ENCODE measurements around the gene ARIH2.
A peak's percentile ranks its signal among the peaks of the same experiment; 100 is the strongest.
"Not testable (repeated sequence)": the region's sequence is repeated elsewhere in the genome, so short reads cannot be mapped to it uniquely, and the experiment has no call there.

Gene ARIH2

DNA sequence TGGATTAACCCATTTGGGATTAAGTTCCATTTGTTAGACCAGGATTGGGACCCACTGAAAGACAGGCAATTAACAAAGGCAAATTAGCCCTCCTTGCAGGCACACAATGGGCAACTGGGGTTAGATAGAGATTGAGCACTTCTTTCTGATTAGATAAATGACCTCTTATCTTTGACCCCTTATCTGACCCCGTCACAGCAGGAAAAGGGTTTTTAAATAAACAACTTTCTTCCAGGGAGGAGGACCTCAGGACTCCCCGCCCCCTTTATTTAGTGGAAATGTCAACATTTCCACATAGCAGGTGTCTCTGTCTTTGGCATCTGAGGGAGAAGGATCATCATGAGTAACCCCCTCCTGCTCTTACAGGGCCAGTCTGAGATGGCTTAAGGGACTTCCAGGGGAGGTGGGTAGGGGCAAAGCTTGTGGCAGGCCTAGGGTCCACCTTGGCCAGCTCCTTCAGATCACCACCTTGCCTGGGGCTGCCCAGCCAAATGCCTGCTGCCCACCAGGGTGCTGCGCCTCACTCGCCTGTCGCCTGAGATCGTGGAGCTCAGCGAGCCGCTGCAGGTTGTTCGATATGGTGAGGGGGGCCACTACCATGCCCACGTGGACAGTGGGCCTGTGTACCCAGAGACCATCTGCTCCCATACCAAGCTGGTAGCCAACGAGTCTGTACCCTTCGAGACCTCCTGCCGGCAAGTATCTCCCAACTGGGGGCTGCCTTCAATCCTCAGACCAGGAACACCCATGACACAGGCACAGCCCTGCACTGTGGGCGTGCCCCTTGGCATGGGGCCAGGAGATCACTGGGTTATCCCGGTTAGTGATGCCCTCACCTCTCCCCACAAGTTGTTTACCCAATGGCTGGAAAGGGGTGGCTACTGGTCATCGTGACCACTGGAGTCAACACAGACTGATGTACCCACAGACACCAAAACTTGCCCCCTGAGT, 86.0 kb downstream of the ARIH2 start:
- DNase-seq: no peak

DNA sequence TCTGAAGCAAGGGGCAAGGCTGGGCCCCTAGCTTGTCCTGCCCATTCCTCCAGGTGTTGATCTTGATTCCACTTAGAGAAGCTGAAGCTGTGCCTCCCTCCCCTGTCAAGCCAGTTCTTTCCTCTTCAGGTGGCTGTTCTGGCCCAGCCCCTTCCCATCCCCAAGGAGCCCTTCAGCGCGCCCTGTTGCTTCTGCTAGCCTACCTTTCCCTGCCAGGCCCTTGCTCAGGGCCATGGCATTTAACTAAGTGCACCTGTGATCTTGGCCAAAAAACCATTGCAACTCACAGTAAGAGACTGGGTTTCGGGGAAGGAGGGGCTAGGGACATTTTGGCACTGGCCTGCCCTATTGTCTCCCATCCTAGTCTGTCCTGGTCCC, 86.7 kb downstream of the ARIH2 start:
- DNase-seq: no peak

DNA sequence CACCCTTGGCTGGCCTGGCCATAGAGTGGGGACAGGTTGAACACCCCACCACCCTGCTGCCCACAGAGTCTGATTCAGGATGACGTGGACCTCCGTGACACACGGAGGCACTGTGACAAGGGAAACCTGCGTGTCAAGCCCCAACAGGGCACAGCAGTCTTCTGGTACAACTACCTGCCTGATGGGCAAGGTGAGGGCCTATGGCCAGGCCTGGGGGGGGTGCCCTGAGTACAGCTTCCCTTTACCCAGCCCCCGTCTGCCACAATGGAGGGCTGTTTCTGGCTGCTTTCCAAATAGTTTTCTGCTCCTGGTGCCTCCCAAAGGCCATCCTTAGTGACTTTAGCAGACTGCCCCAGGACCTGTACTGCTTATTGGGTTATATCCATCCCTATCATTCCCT, 87.4 kb downstream of the ARIH2 start:
- DNase-seq: no peak

DNA sequence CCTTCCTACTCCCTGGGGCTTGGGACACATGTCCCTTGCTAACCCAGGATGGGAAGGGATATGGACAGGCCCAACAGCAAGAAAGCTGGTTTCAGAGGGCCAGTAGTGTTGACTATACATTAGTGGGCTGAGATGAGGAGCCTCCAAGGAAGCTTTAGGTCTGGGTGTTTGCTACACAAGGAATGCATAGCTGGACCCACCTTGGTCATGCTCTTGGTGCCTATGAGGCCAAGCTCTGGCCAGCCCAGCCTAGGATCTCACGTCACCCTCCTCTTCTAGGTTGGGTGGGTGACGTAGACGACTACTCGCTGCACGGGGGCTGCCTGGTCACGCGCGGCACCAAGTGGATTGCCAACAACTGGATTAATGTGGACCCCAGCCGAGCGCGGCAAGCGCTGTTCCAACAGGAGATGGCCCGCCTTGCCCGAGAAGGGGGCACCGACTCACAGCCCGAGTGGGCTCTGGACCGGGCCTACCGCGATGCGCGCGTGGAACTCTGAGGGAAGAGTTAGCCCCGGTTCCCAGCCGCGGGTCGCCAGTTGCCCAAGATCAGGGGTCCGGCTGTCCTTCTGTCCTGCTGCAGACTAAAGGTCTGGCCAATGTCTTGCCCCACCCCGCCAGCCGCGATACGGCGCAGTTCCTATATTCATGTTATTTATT, 87.9 kb downstream of the ARIH2 start:
- DNase-seq: no peak

DNA sequence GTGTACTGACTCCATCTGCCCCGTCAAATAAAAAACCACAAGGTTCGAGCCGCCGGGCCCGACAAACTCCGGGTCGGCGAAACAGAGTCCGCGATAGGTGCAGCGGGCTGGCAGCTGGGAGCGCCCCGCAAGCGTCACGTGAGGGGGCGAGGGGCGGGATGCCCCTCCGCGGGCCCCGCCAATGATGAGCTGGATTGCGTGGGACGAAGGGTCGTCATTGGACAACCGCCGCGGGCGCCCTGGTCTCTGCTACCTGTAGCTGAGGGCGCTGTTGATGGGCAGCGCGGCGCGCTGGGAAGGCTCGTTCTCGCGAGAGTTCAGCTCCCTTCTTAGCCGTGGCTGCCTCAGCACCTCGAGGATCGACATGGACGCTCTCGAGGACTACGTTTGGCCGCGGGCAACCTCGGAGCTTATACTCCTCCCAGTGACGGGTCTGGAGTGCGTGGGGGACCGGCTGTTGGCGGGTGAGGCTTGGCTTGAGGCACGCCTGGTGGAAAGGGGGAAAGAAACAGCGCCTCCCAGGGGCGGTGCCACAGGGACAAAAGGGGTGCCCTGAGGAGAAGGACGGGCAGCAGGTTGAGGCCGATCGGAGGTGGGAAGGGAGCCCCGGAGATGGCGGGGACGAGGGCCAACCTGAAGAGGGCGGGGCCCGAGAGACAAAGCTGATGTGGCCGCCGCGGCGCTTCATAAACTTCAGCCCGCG, 88.6 kb downstream of the ARIH2 start, which contains the start of gene WDR6:
Gene WDR6, plus strand, starts transcription at position 324 of the 703 bp plus-strand sequence. Its CDS starts 41 bp downstream, at position 365.
- peak; percentile 97 for DNase-seq

DNA sequence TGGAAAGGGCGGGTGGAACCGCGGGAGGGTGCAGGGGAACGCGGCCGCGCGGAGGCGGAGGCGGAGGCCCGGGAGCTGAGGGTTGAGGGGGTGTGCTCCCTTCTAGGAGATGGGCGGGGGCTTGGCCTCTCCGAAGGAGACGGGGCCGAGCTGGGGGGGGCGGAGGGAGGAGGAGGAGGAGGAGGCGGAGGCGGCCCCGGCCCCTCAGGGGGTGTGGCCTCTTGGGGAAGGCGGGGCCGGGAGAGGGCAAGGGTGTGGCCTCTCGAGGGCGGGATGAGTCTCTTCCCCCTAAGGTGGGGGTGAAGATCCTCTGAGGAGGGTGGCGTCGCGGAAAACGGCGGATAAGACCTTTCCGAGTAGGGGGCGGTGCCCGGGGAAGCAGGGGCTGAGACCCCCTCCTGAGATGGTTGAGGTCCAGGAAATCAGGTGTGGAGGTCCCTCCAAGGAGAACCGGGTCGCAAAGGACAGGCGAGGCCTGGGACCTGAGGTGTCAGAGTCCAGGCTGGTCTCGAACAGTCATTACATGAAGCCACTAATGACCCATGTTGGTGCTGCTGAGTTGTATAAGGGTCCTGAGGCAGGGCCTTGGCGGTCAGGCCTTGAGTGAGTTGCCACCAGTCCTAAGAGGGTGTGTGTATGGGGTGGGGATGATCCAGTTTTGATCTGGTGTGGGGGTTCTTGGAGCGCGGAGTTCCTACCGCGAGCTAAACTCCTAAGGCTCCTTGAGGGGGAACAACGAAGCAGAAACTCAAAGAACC, 89.3 kb downstream of the ARIH2 start:
- DNase-seq: peak; percentile 91

DNA sequence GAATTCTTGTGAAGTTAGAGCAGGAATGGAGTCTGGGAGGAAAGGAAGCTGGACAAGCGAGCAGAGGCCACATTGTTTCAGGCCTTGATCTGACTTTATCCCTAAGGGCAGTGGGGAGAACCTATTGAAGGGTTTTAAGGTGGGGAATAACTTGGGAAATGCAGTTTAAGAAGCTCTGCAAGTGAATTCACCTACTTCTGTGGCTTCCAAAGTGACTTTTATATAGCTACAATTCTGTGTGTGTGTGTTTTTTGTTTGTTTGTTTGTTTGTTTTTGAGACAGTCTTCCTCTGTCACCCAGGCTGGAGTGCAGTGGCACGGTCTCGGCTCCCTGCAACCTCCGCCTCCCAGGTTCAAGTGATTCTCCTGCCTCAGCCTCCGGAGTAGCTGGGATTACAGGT, 90.0 kb downstream of the ARIH2 start:
- DNase-seq: not testable (repeated sequence)

DNA sequence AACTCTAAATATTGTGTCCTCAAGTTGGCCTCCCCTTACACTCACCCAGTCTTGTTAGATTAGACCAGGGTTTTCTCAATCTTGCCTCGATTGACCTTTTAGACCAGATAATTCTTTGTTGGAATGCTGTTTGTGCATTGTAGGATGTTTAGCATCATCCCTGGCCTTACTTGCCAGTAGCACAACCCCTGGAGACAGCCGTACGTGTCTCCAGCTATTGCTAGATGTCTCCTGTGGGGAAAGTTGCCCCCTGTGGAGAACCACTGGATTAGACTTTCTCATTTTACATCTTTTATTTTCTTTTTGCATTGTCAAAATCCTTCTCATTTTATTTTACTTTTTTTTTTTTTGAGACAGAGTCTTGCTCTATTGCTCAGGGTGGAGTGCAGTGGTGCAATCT, 90.8 kb downstream of the ARIH2 start:
- no peak for DNase-seq

DNA sequence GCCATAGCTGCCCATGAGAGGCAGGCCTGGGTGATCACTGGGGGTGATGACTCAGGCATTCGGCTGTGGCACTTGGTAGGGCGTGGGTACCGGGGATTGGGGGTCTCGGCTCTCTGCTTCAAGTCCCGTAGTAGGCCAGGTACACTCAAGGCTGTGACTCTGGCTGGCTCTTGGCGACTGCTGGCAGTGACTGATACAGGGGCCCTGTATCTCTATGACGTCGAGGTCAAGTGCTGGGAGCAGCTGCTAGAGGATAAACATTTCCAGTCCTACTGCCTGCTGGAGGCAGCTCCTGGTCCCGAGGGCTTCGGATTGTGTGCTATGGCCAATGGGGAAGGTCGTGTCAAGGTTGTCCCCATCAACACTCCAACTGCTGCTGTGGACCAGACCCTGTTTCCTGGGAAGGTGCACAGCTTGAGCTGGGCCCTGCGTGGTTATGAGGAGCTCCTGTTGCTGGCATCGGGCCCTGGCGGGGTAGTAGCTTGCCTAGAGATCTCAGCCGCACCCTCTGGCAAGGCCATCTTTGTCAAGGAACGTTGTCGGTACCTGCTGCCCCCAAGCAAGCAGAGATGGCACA, 93.9 kb downstream of the ARIH2 start:
- DNase-seq: no peak

DNA sequence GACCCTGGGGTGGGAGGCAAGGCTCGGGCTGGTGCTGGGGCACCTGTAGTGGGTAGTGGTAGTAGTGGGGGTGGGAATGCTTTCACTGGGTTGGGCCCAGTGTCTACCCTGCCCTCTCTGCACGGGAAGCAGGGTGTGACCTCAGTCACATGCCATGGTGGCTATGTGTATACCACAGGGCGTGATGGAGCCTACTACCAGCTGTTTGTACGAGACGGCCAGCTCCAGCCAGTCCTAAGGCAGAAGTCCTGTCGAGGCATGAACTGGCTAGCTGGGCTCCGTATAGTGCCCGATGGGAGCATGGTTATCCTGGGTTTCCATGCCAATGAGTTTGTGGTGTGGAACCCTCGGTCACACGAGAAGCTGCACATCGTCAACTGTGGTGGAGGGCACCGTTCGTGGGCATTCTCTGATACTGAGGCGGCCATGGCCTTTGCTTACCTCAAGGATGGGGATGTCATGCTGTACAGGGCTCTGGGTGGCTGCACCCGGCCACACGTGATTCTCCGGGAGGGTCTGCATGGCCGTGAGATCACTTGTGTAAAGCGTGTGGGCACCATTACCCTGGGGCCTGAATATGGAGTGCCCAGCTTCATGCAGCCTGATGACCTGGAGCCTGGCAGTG, 94.6 kb downstream of the ARIH2 start:
- DNase-seq: no peak

DNA sequence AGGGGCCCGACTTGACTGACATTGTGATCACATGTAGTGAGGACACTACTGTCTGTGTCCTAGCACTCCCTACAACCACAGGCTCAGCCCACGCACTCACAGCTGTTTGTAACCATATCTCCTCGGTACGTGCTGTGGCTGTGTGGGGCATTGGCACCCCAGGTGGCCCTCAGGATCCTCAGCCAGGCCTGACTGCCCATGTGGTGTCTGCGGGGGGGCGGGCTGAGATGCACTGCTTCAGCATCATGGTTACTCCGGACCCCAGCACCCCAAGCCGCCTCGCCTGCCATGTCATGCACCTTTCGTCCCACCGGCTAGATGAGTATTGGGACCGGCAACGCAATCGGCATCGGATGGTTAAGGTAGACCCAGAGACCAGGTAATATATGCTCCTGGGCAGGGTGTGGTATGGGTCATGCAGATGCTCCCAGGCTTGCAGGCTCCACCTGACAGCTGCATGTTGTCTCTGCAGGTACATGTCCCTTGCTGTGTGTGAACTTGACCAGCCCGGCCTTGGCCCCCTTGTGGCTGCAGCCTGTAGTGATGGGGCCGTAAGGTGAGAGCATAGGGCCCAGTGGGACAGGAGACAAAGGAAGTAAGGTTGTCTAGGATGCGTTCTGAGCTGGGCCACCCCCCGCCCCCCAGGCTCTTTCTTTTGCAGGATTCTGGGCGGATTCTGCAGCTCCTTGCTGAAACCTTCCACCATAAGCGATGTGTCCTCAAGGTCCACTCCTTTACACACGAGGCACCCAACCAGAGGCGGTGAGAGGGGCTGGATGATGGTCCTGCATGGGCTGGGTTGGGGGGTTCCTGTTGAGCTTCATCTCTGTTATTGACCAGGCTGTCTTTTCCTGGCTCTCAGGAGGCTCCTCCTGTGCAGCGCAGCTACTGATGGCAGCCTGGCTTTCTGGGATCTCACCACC, 95.4 kb downstream of the ARIH2 start:
- no peak for DNase-seq

DNA sequence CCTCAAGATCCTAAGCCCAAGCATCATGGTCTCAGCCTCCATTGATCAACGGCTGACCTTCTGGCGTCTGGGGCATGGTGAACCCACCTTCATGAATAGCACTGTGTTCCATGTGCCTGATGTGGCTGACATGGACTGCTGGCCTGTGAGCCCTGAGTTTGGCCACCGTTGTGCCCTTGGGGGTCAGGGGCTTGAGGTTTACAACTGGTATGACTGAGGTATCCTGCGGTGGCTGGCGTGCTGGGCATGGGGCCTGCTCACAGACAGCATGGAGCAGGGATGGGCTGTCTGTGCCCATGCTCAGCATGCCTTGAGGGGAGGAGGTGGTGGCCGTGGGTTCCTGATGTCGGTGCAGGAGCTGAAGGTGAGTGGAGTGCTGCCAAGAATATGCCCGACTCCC, 96.4 kb downstream of the ARIH2 start:
- no peak for DNase-seq

DNA sequence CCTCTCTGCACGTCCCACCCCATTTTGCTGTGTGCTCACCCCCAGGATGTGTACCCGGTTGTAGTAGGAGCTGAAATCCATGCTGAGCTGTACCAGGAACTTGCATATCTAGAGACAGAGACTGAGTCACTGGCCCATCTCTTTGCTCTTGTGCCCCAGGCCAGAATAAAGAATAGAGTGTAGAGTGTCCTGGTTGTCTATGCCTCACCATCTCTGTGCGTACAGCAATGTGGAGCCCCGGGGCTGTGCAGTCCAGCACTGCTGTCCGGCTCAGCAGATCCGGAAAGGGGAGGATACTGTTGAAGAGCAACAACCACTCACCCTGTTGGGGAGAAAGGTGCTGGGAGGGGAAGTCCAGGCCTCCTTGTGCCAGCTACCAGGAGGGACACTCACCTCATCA, 97.1 kb downstream of the ARIH2 start:
- DNase-seq: no peak

DNA sequence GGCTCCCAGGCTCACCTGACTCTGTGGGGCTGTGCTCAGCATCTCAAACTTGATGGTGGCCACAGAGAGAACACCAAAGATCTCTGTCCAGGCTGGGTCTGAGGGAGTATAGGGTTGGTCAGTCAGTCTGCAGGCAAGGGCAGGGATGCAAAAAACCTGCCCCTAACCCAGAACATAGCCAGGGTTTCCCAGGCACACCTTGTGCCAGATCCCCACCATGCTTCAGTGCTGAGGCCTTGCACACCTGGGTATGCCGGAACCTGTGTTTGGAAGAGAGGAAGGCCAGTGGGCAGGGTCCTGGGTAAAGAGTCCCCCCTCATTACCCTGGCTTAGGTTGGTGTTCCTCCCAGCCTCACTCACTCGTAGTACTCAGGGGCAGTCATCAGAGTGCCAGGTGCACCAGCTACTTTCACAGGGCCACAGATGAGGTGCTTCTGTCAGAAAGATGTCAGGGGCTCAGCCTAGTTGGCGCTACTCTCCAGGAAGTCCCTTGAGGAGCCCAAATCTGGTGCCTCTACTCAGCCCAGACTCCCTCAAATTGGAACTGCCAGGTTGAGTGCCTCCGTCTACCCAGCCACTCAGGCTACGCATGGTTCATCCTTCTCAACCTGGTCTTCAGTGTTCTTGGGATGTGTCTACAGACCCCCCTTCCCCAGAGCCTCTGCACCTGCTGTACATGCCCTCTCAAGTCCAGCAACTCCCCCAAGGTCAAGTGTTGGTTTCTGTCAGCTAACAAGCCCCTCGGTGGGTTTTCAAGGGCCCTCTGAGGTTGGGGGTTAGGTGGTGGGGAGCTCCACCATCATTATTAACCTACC, 98.0 kb downstream of the ARIH2 start:
- DNase-seq: no peak

DNA sequence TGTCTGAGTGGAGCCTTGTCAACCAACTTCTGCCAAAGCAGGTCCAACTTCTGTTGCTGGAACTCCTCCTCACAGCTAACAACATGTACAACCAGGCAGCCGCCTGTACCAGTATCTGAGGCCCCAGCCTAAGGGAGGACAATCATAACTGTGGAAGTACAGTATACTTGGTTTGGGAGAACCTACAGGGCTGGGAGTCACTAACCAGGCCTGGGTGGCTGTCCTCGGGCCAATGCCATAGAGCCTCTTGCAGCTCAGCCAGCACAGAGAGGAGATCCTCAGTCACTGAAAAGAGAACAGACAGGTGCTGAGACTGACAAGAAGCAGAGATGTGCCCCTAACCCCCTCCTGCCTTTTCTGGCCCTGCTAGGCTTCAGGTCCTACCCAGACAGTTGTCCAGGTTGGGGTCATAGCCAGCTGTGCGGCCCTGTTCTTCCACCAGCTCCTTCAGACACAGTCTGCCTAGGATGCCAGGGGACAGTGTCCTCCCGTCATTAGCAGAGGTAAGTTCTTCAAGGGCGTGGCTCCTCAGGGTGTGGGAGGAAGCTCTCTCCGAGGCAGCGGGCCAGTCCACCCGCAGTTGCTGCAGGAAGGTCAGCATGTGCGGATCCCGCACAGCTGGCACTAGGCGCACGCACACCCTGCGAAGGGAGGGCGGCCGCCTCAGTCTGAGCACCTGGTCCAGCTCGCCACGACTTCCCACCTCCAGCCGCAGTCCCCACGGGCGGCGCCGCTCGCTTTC, 98.8 kb downstream of the ARIH2 start:
- DNase-seq: no peak

DNA sequence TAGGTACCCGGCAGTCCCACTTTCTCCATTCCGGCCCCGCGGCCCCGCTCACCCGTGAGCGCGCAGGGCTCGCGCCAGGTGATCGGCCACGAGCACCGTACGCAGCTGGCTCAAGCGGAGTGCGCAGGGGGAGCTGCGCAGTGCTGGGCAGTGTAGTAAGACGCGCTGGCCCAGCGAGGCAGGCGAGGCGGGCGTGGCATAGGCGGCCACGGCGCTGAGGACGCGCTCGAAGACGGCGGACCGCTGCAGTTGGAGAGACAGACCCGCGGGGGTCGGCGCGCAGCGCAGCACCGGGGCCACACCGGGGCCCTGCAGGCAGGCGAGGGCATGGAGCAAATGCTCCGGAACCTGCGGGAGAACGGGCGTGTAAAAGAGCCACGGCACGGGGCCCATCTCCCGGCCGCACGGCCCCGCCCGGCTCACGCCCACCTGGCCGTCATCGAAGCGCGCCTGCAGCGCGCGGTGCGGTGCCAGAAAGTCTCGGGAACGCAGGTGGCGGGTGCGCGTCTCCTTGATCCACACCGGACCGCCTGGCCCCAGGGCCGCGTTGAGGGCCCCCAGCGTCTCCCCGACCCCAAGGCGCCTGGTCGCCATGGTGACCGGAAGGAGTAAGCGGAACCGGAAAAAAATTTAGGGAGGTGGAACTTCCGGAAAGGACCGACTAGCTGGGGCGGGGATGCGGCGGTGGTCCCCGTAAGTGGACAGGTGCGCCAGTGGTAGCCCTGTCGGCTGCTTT, 99.5 kb downstream of the ARIH2 start, which contains the start of gene DALRD3:
Gene DALRD3, minus strand, starts transcription at position 610 of the 736 bp plus-strand sequence. Its CDS starts 16 bp downstream, at position 594.
- DNase-seq: peak; percentile 59

DNA sequence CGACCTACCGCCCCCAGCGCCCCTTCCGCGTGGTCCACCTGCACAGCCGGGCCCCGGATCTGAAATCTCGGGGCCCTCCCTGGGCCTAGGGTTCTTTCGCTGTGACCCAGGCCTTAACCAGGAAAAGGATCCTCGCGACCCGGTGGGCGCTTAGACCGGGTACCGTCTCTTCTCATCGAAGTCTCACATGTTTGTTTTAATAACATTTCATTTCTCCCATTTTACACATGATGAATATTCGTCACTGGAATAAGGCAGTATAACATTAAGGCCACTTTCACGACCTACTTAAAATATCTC, 100.0 kb downstream of the ARIH2 start:
- DNase-seq: no peak

DNA sequence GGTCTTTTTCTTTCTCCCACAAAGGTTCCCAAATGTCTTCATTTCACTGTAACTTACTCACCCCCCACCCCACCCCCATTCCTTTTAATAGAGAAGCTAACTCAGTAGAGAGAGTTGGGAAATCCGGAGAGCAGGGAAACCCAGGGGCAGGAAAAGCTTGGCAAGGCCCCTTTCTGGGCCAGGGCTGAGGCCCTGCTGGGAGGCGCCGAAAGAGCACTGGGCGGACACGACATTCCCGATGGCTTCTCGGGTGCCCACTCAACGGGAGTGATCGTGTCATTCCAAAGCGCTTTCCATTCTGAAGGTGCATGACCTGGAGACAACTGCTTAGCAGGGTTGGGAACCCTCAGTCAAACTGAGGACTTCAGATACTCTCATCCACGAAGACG, 101.3 kb downstream of the ARIH2 start:
- no peak for DNase-seq

Data from T1000 (cell line).